CD4-positive, alpha-beta T cell treated with Interleukin-12 subunit alpha and Interleukin-12 subunit beta, for 1 hour (primary cell): ENCODE data around the gene IFI16.
A peak's percentile ranks its signal among the peaks of the same experiment; 100 is the strongest.
"Not testable (repeated sequence)": the region's sequence is repeated elsewhere in the genome, so short reads cannot be mapped to it uniquely, and the experiment has no call there.

Source experiments
- DNase-seq: peaks from one replicate; pipeline ENCODE4 v3.0.0-alpha.2; 2020

IFI16 gene

GRCh38 chr1:159009704-159010361, at the start of gene IFI16:
TSS of gene IFI16 (plus strand) at chr1:159009907. CDS start at chr1:159014681, 4,774 bp downstream.
- peak; percentile 79 for DNase-seq

GRCh38 chr1:158961178-158961577, 48.5 kb upstream of the IFI16 start:
- DNase-seq: no peak

- no peak for DNase-seq
Measured at GRCh38 chr1:158962983-158963382, 46.7 kb upstream of the IFI16 start.

- DNase-seq: no peak
Measured at GRCh38 chr1:158969166-158969565, 40.5 kb upstream of the IFI16 start.

GRCh38 chr1:158969855-158970254, 39.9 kb upstream of the IFI16 start:
- no peak for DNase-seq

- DNase-seq: peak; percentile 25
Measured at GRCh38 chr1:158972841-158973240, 36.9 kb upstream of the IFI16 start.

GRCh38 chr1:158976219-158976618, 33.5 kb upstream of the IFI16 start:
- DNase-seq: no peak

GRCh38 chr1:158978730-158979129, 31.0 kb upstream of the IFI16 start:
- DNase-seq: peak; percentile 44

GRCh38 chr1:158979229-158979628, 30.5 kb upstream of the IFI16 start:
- no peak for DNase-seq

- no peak for DNase-seq
Measured at GRCh38 chr1:158983235-158983634, 26.5 kb upstream of the IFI16 start.

- DNase-seq: no peak
Measured at GRCh38 chr1:158984386-158984785, 25.3 kb upstream of the IFI16 start.

GRCh38 chr1:158989424-158989823, 20.3 kb upstream of the IFI16 start:
- DNase-seq: no peak

GRCh38 chr1:158992787-158993312, 16.9 kb upstream of the IFI16 start:
- no peak for DNase-seq

GRCh38 chr1:158996998-158997397, 12.7 kb upstream of the IFI16 start:
- DNase-seq: no peak

GRCh38 chr1:158998037-158998780, 11.5 kb upstream of the IFI16 start:
- no peak for DNase-seq

- peak; percentile 81 for DNase-seq
Measured at GRCh38 chr1:158998781-158999161, 10.9 kb upstream of the IFI16 start.

GRCh38 chr1:158999316-159000069, 10.2 kb upstream of the IFI16 start:
- no peak for DNase-seq

GRCh38 chr1:159000070-159000409, 9.7 kb upstream of the IFI16 start:
- DNase-seq: no peak

- DNase-seq: no peak
Measured at GRCh38 chr1:159000625-159001024, 9.1 kb upstream of the IFI16 start.

- DNase-seq: no peak
Measured at GRCh38 chr1:159005161-159005560, 4.5 kb upstream of the IFI16 start.

- DNase-seq: no peak
Measured at GRCh38 chr1:159005676-159006075, 4.0 kb upstream of the IFI16 start.

GRCh38 chr1:159006210-159006807, 3.4 kb upstream of the IFI16 start:
- not testable (repeated sequence) for DNase-seq

GRCh38 chr1:159007726-159008125, 2.0 kb upstream of the IFI16 start:
- DNase-seq: no peak
